Measurements from ENCODE around the gene ZNF793.
A peak's percentile ranks its signal among the peaks of the same experiment; 100 is the strongest.

Gene ZNF793

DNA sequence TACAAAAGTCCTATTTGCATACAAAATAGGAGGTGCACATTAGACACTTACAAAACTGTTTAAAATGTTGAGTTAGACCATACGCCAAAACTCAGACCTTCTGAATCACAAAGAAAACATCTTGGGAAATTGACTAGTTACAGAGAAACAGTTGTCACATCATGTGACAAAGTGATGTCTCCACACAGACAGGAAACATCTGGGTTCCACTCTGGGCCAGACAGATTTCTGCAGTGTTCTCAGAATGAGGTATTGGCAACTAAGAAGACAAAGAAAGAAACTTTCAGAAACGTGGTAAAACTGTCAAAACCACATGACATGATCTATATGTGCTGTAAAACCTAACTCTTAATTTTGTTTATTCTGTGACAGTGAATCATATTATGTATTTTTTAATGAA lies 6.7 kb downstream of the ZNF793 start:
- no peaks in the 10 kb centered on the region for H3K4me1 Mint-ChIP-seq
- H3K4me3 Mint-ChIP-seq, result no peak overlapping the region
- ATAC-seq (ENCODE audit: low read depth) (no peak), DNase-seq (ENCODE audit: low spot score in 2 of 2) (no peak)
- H3K27ac Mint-ChIP-seq, result no peak overlapping the region
- H3K36me3 Mint-ChIP-seq, result peaks cover 56% of the 10 kb centered on the region
- no peaks in the 10 kb centered on the region for H3K27me3 Mint-ChIP-seq
- H3K9me3 Mint-ChIP-seq, result peaks cover 17% of the 10 kb centered on the region

DNA sequence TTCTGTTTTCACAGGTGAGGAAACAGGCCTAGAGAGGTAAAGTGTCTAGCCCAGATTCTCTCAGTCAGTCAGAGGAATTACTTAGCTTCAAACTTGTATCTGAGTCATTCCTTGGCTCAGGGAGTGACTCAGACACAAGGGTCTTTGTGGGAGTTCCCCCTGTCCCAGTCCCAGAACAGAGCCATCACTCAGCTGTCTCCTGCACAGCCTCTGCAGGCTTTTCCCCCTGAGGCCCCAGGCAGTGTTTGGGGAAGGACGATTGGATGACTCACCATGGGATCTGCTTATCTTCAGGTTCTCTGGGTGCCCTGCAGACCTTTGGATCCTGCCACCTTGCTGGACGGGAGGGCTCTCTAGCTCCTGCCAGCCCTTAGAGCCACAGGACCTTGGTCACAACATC lies 13.2 kb downstream of the ZNF793 start:
- H3K4me1 Mint-ChIP-seq, result no peaks in the 10 kb centered on the region
- H3K4me3 Mint-ChIP-seq, result no peak overlapping the region
- no peak overlapping the region for H3K27ac Mint-ChIP-seq
- peaks cover 12% of the 10 kb centered on the region for H3K9me3 Mint-ChIP-seq
- DNase-seq (ENCODE audit: low spot score in 2 of 2) (no peak), ATAC-seq (ENCODE audit: low read depth) (no peak)
- no peaks in the 10 kb centered on the region for H3K27me3 Mint-ChIP-seq
- H3K36me3 Mint-ChIP-seq, result peaks cover 49% of the 10 kb centered on the region

DNA sequence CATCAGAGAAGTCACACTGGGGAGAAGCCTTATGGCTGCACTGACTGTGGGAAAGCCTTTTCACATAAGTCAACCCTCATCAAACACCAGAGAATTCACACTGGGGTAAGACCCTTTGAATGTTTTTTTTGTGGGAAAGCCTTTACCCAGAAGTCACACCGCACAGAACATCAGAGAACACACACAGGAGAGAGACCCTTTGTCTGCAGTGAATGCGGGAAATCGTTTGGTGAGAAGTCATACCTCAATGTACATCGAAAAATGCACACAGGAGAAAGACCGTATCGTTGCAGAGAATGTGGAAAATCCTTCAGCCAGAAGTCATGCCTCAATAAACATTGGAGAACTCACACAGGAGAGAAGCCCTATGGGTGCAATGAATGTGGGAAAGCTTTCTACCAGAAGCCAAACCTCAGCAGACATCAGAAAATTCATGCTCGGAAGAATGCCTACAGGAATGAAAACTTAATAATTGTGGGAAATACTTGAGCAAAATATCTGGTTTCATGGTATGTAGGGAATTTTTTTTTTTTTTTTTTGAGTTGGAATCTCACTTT lies 30.7 kb downstream of the ZNF793 start:
- Mint-ChIP-seq H3K4me3 (no peak overlapping the region), H3K9me3 (peaks cover 23% of the 10 kb centered on the region), H3K27me3 (no peaks in the 10 kb centered on the region), H3K27ac (no peak overlapping the region), H3K4me1 (no peaks in the 10 kb centered on the region), H3K36me3 (peaks cover 47% of the 10 kb centered on the region)
- no peak for ATAC-seq (ENCODE audit: low read depth)
- DNase-seq (ENCODE audit: low spot score in 2 of 2), result no peak

DNA sequence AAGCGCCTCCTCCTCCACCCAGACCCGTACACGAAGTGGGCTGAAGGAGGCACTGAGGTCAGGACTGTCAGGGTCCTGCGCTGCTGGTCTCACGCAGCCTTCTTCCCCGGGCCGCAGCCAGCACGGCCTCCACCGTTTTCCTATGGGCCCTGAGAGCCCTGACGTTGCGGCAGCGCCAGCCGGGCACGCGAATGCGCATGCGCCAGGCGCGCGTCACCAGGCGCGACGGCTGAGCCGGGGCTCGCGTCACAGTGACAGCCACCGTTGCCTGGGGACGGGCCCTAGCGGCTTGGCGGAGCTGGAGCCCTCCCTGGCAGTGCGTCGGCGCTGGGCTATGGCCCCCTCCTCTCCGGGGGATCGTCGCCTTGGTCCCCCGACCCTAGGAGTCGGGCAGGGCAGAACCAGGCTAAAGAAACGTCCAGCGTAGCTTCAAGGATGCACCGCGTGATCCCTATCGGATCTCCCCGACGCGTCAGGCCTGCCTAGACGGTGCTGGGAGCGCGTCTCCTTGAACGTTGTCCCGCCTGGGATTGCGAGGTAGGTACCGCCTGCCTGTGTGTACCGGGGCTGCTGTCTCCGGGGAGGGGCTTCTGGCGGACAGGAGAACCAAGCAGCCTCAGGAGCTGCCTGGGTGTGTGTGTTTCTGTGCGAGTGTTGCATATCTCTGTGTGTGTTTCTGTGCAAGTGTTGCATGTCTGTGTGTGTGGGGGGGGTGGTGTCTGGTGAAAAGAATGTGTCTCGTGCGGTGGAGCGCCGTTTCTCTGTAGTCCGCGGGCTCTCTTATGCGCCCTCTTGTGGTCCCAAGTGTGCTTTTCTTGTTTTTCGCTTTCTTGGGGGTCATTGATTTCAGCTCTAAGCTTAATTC lies 44.6 kb downstream of the ZNF793 start:
- Mint-ChIP-seq H3K4me1 (peaks cover 7% of the 10 kb centered on the region), H3K4me3 (peak overlapping the region; percentile 92), H3K27ac (peak overlapping the region; percentile 93), H3K9me3 (peaks cover 24% of the 10 kb centered on the region), H3K36me3 (peaks cover 22% of the 10 kb centered on the region), H3K27me3 (no peaks in the 10 kb centered on the region)
- DNase-seq (ENCODE audit: low spot score in 2 of 2) (peak; percentile 60 to 66), ATAC-seq (ENCODE audit: low read depth) (peak; percentile 93)

DNA sequence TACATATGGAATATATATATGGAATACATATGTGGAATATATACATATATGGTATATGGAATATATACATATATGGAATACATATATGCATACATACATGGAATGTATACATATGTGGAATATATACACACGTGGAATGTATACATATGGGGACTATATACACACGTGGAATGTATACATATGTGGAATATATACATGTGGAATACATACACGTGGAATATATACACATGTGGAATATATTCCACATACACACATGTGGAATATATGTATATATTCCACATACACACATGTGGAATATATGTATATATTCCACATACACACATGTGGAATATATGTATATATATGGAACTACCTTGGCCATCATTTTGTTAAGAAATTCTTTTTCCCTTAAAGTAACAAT lies 56.8 kb downstream of the ZNF793 start:
- no peak for ATAC-seq (ENCODE audit: low read depth)
- Mint-ChIP-seq H3K36me3 (peaks cover 58% of the 10 kb centered on the region), H3K4me1 (no peaks in the 10 kb centered on the region), H3K9me3 (peaks cover 23% of the 10 kb centered on the region), H3K27me3 (no peaks in the 10 kb centered on the region), H3K27ac (no peak overlapping the region), H3K4me3 (no peak overlapping the region)
- DNase-seq (ENCODE audit: low spot score in 2 of 2), result no peak

DNA sequence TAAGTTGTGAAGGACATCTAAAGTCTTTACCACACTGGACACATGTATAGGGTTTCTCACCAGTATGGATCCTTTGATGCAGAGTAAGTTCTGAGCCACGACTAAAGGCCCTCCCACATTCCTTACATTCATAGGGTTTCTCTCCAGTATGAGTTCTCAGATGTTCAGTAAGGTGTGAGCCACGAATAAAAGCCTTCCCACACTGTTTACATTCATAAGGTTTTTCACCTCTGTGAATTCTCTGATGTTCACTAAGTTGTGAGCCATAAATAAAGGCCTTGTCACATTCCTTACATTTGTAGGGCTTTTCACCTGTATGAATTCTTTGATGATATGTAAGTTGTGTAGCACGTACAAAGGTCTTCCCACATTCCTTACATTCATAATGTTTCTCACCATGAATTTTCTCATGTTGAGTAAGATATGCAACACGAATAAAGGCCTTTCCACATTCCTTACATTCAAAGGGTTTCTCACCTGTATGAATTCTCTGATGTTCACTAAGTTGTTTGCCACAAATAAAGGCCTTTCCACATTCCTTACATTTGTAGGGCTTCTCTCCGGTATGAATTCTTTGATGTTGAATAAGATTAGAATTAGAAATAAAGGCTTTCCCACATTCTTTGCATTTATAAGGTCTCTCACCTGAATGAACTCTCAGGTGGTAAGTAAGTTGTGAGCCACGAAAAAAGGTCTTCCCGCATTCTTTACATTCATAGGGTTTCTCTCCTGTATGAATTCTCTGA lies 58.1 kb downstream of the ZNF793 start:
- H3K9me3 Mint-ChIP-seq, result peaks cover 25% of the 10 kb centered on the region
- no peaks in the 10 kb centered on the region for H3K4me1 Mint-ChIP-seq
- no peaks in the 10 kb centered on the region for H3K27me3 Mint-ChIP-seq
- no peak overlapping the region for H3K27ac Mint-ChIP-seq
- no peak for DNase-seq (ENCODE audit: low spot score in 2 of 2)
- ATAC-seq (ENCODE audit: low read depth), result no peak
- H3K36me3 Mint-ChIP-seq, result peaks cover 58% of the 10 kb centered on the region
- no peak overlapping the region for H3K4me3 Mint-ChIP-seq

DNA sequence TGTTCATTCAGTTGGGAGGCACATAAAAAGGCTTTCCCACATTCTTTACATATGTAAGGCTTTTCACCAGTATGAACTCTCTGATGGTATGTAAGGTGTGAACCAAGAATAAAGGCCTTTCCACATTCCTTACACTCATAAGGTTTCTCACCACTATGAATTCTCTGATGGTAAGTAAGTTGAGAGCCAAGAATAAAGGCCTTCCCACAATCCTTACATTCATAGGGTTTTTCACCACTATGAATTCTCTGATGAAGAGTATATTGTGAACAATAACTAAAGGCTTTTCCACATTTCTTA lies 58.6 kb downstream of the ZNF793 start:
- DNase-seq (ENCODE audit: low spot score in 2 of 2), result no peak
- Mint-ChIP-seq H3K36me3 (peaks cover 62% of the 10 kb centered on the region), H3K4me1 (no peaks in the 10 kb centered on the region), H3K4me3 (no peak overlapping the region), H3K9me3 (peaks cover 28% of the 10 kb centered on the region), H3K27ac (no peak overlapping the region), H3K27me3 (no peaks in the 10 kb centered on the region)
- no peak for ATAC-seq (ENCODE audit: low read depth)

DNA sequence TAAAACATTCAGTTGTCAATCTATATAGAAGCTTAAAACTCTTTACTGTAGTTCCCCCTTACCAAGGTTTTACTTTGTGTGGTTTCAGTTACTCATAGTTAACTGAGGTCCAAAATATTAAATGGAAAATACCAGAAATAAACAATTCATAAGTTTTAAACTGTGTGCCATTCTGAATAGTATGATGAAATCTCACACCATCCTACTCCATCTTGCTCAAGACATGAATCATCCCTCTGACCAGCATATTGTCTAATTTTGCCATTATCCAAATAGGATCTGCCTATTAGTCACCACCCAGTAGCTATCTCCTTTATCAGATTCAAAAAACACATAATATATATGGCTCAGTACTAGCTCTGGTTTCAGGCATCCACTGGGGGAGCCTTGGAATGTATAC lies 65.5 kb downstream of the ZNF793 start:
- no peak for ATAC-seq (ENCODE audit: low read depth)
- Mint-ChIP-seq H3K4me3 (no peak overlapping the region), H3K4me1 (no peaks in the 10 kb centered on the region), H3K27me3 (no peaks in the 10 kb centered on the region), H3K27ac (no peak overlapping the region), H3K9me3 (peaks cover 32% of the 10 kb centered on the region), H3K36me3 (peaks cover 59% of the 10 kb centered on the region)
- no peak for DNase-seq (ENCODE audit: low spot score in 2 of 2)

DNA sequence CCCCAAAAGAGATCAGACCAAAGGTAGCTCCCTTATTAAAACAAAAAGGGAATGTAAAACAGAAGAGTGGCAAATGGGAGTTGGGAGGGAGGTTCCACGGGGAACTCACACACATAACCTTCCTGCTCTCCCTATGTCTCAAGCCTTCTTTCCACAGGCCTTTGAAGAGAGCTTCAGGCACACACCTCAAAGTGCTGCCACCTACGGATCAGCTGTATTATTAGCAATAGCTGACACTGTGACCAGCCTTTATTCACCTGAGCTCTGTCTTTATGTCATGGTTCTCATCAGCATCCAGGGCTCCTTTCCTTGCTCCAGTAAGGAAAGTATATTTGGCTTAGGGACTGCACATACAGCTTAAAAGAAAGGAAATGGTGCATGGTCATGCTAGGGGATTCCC lies 76.6 kb downstream of the ZNF793 start:
- Mint-ChIP-seq H3K36me3 (peaks cover 55% of the 10 kb centered on the region), H3K4me3 (no peak overlapping the region), H3K27me3 (no peaks in the 10 kb centered on the region), H3K27ac (no peak overlapping the region), H3K4me1 (no peaks in the 10 kb centered on the region), H3K9me3 (peaks cover 19% of the 10 kb centered on the region)
- DNase-seq (ENCODE audit: low spot score in 2 of 2), result no peak
- no peak for ATAC-seq (ENCODE audit: low read depth)
